Measurements from ENCODE around the gene RHBDL1.

GRCh38 chr16:643050-643368 is 32.5 kb upstream of the RHBDL1 start:
- no peak for TF ChIP-seq STAT6 (CRISPR knock-in tag; IDR thresholded peaks at IDR 0.05)
- TF ChIP-seq ZNF592 (IDR thresholded peaks at IDR 0.05): no peak
- no peak for TF ChIP-seq NFATC3 (IDR thresholded peaks at IDR 0.05)
- TF ChIP-seq MXI1 (IDR thresholded peaks at IDR 0.05; ENCODE audit: low read depth, low read length): no peak
- no peak for TF ChIP-seq FOXP4 (CRISPR knock-in tag; IDR thresholded peaks at IDR 0.05; ENCODE audit: borderline replicate concordance)
- TF ChIP-seq CEBPB (tag; IDR thresholded peaks at IDR 0.05): no peak
- no peak for TF ChIP-seq ZNF589 (CRISPR knock-in tag; IDR thresholded peaks at IDR 0.05; ENCODE audit: low read depth)
- TF ChIP-seq THAP7 (CRISPR knock-in tag; IDR thresholded peaks at IDR 0.05): no peak
- no peak for TF ChIP-seq RAD21 (CRISPR knock-in tag; conservative IDR thresholded peaks at IDR 0.05 in 1 of 2, IDR thresholded peaks at IDR 0.05 in 1 of 2)
- no peak for TF ChIP-seq USF2 (CRISPR knock-in tag; IDR thresholded peaks at IDR 0.05)
- no peak for TF ChIP-seq DDX20 (tag; IDR thresholded peaks at IDR 0.05; ENCODE audit: low read depth)
- no peak for TF ChIP-seq PRDM10 (IDR thresholded peaks at IDR 0.05; ENCODE audit: partially characterized antibody)
- TF ChIP-seq TRIM28 (IDR thresholded peaks at IDR 0.05): no peak
- TF ChIP-seq POLR2A (conservative IDR thresholded peaks at IDR 0.05): no peak

Measured in K562 (cell line).